HUES48 (cell line): Measurements from ENCODE around the gene C2orf92.

ENCODE experiments used
- H3K27ac ChIP-seq: one replicate; pipeline ENCODE4 v1.7.0; 2013; ENCODE audit warnings: low read depth, low read length, inconsistent platforms
- H3K27me3 ChIP-seq: 2 replicates; pipeline ENCODE4 v1.6.1; 2013; ENCODE audit warnings: mild to moderate bottlenecking, low read length; ENCODE audit not compliant: control insufficient read depth, insufficient read depth
- H3K36me3 ChIP-seq: 2 replicates; pipeline ENCODE4 v1.6.1; 2013; ENCODE audit warnings: low read length; ENCODE audit not compliant: control insufficient read depth, insufficient read depth
- H3K4me1 ChIP-seq: 2 replicates; pipeline ENCODE4 v1.6.1; 2013; ENCODE audit warnings: mild to moderate bottlenecking, low read length; ENCODE audit not compliant: control insufficient read depth, insufficient read depth
- H3K4me3 ChIP-seq: 2 replicates; pipeline ENCODE4 v1.5.1; 2013; ENCODE audit warnings: mild to moderate bottlenecking, low read depth, low read length
- H3K9ac ChIP-seq: 2 replicates; pipeline ENCODE4 v1.6.1; 2013; ENCODE audit warnings: mild to moderate bottlenecking, low read depth, low read length, moderate library complexity
- H3K9me3 ChIP-seq: 2 replicates; pipeline ENCODE4 v1.6.1; 2013; ENCODE audit warnings: low read length; ENCODE audit not compliant: control insufficient read depth, insufficient read depth

C2orf92 gene

DNA sequence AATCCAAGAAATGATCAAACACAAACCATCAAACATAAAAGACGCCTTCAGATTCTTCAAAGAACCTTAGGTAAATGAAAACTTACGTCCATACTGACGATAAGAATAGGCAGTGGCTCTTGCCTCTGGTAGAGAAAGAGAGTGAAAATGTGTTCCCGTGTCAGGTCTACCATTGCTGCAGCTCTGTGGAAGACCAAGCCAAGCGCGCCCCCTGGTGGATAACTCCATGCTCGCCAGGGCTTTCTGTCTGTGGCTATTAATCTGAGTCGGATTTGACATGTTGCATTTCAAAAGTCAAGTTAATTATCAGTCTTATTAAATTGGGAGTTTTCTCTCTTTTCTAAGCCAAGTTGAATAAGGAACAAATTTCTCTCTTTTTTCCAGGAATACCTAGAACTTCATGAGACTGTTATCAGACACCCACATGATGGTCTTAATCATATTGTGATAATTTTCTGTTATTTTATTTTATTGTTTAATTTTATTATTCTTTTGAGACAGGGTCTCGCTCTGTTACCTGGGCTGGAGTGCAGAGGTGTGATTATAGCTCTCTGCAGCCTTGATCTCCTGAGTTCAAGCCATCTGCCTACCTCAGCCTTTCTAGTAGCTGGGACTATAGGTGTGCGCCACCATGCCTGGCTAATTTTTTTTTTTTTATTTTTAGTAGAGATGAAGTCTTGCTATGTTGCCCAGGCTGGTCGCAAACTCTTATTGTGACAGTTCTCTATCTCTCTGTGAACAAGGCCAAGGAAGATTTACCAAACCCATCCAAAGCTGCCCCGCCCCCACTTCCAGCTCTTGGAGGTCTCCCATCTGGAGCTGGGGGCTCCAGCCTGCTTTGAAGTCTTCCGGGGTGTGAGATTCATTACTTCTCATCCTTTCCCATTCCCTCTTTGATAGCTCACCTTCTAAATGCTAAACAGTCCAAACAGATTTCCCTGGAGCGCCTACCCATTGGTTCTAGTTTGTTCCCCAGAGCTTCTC, 28.0 kb downstream of the C2orf92 start:
- peaks cover 3% of the 10 kb centered on the region; the same call in 1 of the 2 replicates for H3K4me1 ChIP-seq
- H3K36me3 ChIP-seq: no peaks in the 10 kb centered on the region
- H3K27me3 ChIP-seq: 0 out of 2 replicates have a peak, but pooled peaks cover 4% of the 10 kb centered on the region
- H3K27ac ChIP-seq: no peak overlapping the region
- H3K9me3 ChIP-seq: no peaks in the 10 kb centered on the region
- no peak overlapping the region for H3K9ac ChIP-seq
- no peak overlapping the region for H3K4me3 ChIP-seq

DNA sequence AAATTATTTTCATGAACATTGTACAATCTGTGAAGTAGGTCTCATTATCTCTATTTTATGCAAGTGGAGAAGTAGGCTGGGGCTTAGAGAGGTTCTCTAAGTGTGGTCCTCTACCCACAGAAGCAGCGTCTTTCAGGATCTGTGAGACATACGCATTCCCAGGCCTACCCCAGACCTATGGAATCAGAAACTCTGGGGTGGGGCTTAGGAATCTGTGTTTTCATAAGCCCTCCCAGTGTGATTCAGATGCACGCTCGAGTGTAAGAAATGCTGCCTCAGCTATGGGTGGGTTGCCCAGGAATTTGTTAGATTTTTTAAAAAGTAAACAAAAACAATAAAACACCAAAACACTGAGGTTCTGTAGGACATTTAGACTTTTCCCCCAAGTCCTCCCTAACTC, 29.0 kb downstream of the C2orf92 start:
- H3K36me3 ChIP-seq: no peaks in the 10 kb centered on the region
- no peak overlapping the region for H3K9ac ChIP-seq
- H3K9me3 ChIP-seq: no peaks in the 10 kb centered on the region
- no peak overlapping the region for H3K4me3 ChIP-seq
- H3K4me1 ChIP-seq: peaks cover 3% of the 10 kb centered on the region; the same call in 1 of the 2 replicates
- 0 out of 2 replicates have a peak, but pooled peaks cover 4% of the 10 kb centered on the region for H3K27me3 ChIP-seq
- no peak overlapping the region for H3K27ac ChIP-seq

GRCh38 chr2:97699765-97700444, 30.4 kb downstream of the C2orf92 start:
- Histone ChIP-seq H3K9ac (no peak overlapping the region), H3K27ac (no peak overlapping the region), H3K4me1 (peaks cover 3% of the 10 kb centered on the region; the same call in 1 of the 2 replicates), H3K9me3 (no peaks in the 10 kb centered on the region), H3K27me3 (0 out of 2 replicates have a peak, but pooled peaks cover 4% of the 10 kb centered on the region), H3K4me3 (no peak overlapping the region), H3K36me3 (no peaks in the 10 kb centered on the region)

GRCh38 chr2:97701186-97701585, 31.7 kb downstream of the C2orf92 start:
- Histone ChIP-seq H3K9ac (no peak overlapping the region), H3K4me1 (peaks cover 3% of the 10 kb centered on the region; the same call in 1 of the 2 replicates), H3K4me3 (no peak overlapping the region), H3K27me3 (0 out of 2 replicates have a peak, but pooled peaks cover 4% of the 10 kb centered on the region), H3K27ac (no peak overlapping the region), H3K36me3 (no peaks in the 10 kb centered on the region), H3K9me3 (no peaks in the 10 kb centered on the region)

- no peaks in the 10 kb centered on the region for H3K36me3 ChIP-seq
- H3K9me3 ChIP-seq: no peaks in the 10 kb centered on the region
- 0 out of 2 replicates have a peak, but pooled peaks cover 4% of the 10 kb centered on the region for H3K27me3 ChIP-seq
- H3K4me1 ChIP-seq: peaks cover 3% of the 10 kb centered on the region; the same call in 1 of the 2 replicates
- no peak overlapping the region for H3K27ac ChIP-seq
- no peak overlapping the region for H3K9ac ChIP-seq
- no peak overlapping the region for H3K4me3 ChIP-seq
These were observed 32.4 kb downstream of the C2orf92 start for GRCh38 chr2:97701851-97702465.

GRCh38 chr2:97702731-97703470, 33.4 kb downstream of the C2orf92 start:
- Histone ChIP-seq H3K9me3 (no peaks in the 10 kb centered on the region), H3K4me1 (peaks cover 3% of the 10 kb centered on the region; the same call in 1 of the 2 replicates), H3K36me3 (no peaks in the 10 kb centered on the region), H3K27ac (no peak overlapping the region), H3K27me3 (0 out of 2 replicates have a peak, but pooled peaks cover 4% of the 10 kb centered on the region), H3K9ac (no peak overlapping the region), H3K4me3 (no peak overlapping the region)

GRCh38 chr2:97703741-97704140, 34.2 kb downstream of the C2orf92 start:
- Histone ChIP-seq H3K27me3 (0 out of 2 replicates have a peak, but pooled peaks cover 4% of the 10 kb centered on the region), H3K9me3 (no peaks in the 10 kb centered on the region), H3K4me3 (no peak overlapping the region), H3K9ac (no peak overlapping the region), H3K27ac (no peak overlapping the region), H3K36me3 (no peaks in the 10 kb centered on the region), H3K4me1 (peaks cover 3% of the 10 kb centered on the region; the same call in 1 of the 2 replicates)

DNA sequence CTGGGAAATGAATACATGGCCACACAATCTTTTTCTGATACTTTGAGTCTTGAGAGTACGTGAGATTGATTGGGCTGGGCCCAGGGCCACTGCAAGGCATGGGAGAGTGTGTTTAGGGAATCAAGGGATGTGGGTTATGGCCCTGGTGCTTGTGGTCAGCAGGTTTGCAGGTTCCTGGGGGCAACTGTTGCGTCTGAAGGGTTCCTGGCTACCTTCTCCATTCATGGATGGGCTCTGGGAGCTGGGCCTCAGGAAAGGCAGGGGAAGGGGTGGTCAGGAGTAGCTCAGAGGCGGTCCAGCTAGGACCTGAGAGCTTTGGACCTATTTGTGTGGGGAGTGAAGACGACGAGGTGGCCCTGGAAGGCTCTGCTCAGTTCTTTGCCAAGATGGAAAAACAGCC, 35.5 kb downstream of the C2orf92 start:
- H3K9me3 ChIP-seq: no peaks in the 10 kb centered on the region
- H3K36me3 ChIP-seq: no peaks in the 10 kb centered on the region
- no peak overlapping the region for H3K27ac ChIP-seq
- H3K27me3 ChIP-seq: no peaks in the 10 kb centered on the region
- H3K4me3 ChIP-seq: no peak overlapping the region
- peaks cover 3% of the 10 kb centered on the region; the same call in 1 of the 2 replicates for H3K4me1 ChIP-seq
- no peak overlapping the region for H3K9ac ChIP-seq

DNA sequence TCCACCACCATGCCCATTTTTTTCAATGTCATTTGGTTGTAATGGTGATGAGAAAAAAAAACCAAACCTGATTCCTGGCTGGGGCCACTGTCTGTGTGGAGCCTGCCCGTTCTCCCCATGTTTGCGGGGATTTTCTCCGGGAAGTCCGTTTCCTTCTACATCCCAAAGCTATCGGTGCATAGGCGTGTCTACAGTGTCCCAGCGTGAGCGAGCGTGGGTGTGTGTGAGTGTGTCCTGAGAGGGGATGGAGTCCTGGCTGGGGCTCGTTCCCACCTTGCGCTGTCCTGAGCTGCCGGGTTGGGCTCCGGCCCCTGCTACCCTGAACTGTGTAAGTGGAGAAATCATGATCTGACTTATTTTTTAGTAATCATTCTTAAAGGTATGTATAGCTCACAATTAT, 36.6 kb downstream of the C2orf92 start:
- Histone ChIP-seq H3K4me3 (no peak overlapping the region), H3K27me3 (no peaks in the 10 kb centered on the region)

GRCh38 chr2:97706708-97707345, 37.3 kb downstream of the C2orf92 start:
- no peaks in the 10 kb centered on the region for H3K36me3 ChIP-seq
- no peak overlapping the region for H3K27ac ChIP-seq
- H3K9me3 ChIP-seq: no peaks in the 10 kb centered on the region
- H3K4me3 ChIP-seq: no peak overlapping the region
- no peaks in the 10 kb centered on the region for H3K4me1 ChIP-seq
- H3K27me3 ChIP-seq: no peaks in the 10 kb centered on the region
- H3K9ac ChIP-seq: no peak overlapping the region

More for the DNA sequence above, 36.6 kb downstream of the C2orf92 start:
- no peaks in the 10 kb centered on the region for H3K9me3 ChIP-seq
- H3K36me3 ChIP-seq: no peaks in the 10 kb centered on the region
- H3K27ac ChIP-seq: no peak overlapping the region
- H3K9ac ChIP-seq: no peak overlapping the region
- no peaks in the 10 kb centered on the region for H3K4me1 ChIP-seq
